Peyer's patch (tissue), 4 donors: ENCODE measurements around the gene BAD. TPM values are rescaled to one million over a fixed set of nuclear protein-coding genes. Genes with fewer than 3 reads are reported as not detected.
A peak's percentile ranks its signal among the peaks of the same experiment; 100 is the strongest.
"Not testable (repeated sequence)": the region's sequence is repeated elsewhere in the genome, so short reads cannot be mapped to it uniquely, and the experiment has no call there.

ENCODE experiments used
- DNase-seq, 3 donors: peaks; one replicate each; pipeline ENCODE4 v3.0.0-alpha.2; 2017 to 2019
- H3K27ac ChIP-seq, 4 donors: fragments of 200-600 bp; sonication (generic); one replicate each; pipeline ENCODE4 v1.5.1; 2016 to 2019
- H3K27me3 ChIP-seq, 2 donors: fragments of 200-600 bp; sonication (generic); one replicate each; pipeline ENCODE4 v1.5.1; 2019
- H3K36me3 ChIP-seq, 3 donors: fragments of 200-600 bp; sonication (generic); one replicate each; pipeline ENCODE4 v1.5.1; 2016 to 2019
- H3K4me1 ChIP-seq, 4 donors: fragments of 200-600 bp; sonication (generic); one replicate each; pipeline ENCODE4 v1.5.1; 2016 to 2019
- H3K4me3 ChIP-seq, 4 donors: fragments of 200-600 bp; sonication (generic); 1 replicate in 3 of 4; 2 replicates in 1 of 4; pipeline ENCODE4 v1.5.1; 2016 to 2019; ENCODE audit warnings: mild to moderate bottlenecking in 1 of 4
- H3K9me3 ChIP-seq, 4 donors: fragments of 200-600 bp; sonication (generic); one replicate each; pipeline ENCODE4 v1.5.1; 2016 to 2019; ENCODE audit warnings: mild to moderate bottlenecking in 1 of 4
- POLR2A ChIP-seq, 2 donors: fragments of 450-650 bp; IDR thresholded peaks; one replicate each; pipeline ENCODE4 v1.5.1; 2017; ENCODE audit warnings: antibody characterized with exemption in 2 of 2, mild to moderate bottlenecking in 2 of 2, moderate library complexity in 2 of 2
- total RNA-seq, 4 donors: library from RNA; depleted of rRNA; stranded (reverse); fragments of >200 nt; gene quantifications; one replicate each; pipeline ENCODE4 v1.1.0, GENCODE V29; 2016
- TF ChIP-seq, protein P1 (sequence below), 6 experiments: fragments of 450-650 bp in 4 of 6; fragments of 200-600 bp in 2 of 6; sonication (generic) in 1 of 6; IDR thresholded peaks; one replicate each; pipeline ENCODE4 v1.5.1; 2017 to 2019; ENCODE audit warnings: antibody characterized with exemption in 6 of 6, mild to moderate bottlenecking in 3 of 6, moderate library complexity in 1 of 6

BAD gene
- total RNA-seq, 4 donors from 2014 or later = 57.4 to 91.8 (median 63.7) TPM

- DNase-seq = no peak
- peak overlapping the region in 1 of 4 donors; percentile 50 for H3K27ac ChIP-seq
These were observed 42.9 kb upstream of the BAD start for GRCh38 chr11:64327375-64327774.

DNA sequence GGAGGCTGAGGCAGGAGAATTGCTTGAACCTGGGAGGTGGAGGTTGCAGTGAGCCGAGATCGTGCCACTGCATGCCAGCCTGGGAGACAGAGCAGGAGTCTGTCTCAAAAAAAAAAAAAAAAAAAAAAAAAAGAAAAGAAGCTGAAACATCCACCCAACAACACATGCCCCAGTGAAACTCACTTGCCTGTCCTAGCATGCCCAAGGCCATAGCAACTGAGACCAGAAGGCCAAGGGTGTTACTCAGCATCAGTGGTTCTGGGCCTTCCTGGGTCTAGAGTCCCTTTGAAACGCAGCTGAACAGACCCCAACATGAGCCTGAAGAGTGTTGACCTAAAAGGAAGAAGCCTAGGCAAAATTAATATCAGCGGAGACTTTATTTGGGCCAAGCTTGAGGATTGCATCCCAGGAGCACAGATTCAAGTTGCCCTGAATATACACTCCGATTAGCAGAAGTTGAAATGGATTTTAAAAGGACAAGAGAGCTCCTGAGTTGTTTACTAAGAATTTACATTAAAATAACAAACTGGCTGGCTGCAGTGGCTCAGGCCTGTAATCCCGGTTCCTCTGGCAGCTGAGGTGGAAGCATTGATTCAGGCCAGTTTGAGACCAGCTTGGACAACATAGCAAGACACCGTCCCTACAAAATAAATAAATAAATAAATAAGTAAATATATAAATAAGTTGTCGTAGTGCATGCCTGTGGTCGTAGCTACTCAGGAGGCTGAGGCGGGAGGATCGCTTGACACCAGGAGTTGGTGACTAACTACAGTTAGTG, 40.4 kb upstream of the BAD start:
- no peak overlapping the region for H3K27ac ChIP-seq
- no peaks in the 10 kb centered on the region for H3K27me3 ChIP-seq
- TF ChIP-seq, protein P1, sequence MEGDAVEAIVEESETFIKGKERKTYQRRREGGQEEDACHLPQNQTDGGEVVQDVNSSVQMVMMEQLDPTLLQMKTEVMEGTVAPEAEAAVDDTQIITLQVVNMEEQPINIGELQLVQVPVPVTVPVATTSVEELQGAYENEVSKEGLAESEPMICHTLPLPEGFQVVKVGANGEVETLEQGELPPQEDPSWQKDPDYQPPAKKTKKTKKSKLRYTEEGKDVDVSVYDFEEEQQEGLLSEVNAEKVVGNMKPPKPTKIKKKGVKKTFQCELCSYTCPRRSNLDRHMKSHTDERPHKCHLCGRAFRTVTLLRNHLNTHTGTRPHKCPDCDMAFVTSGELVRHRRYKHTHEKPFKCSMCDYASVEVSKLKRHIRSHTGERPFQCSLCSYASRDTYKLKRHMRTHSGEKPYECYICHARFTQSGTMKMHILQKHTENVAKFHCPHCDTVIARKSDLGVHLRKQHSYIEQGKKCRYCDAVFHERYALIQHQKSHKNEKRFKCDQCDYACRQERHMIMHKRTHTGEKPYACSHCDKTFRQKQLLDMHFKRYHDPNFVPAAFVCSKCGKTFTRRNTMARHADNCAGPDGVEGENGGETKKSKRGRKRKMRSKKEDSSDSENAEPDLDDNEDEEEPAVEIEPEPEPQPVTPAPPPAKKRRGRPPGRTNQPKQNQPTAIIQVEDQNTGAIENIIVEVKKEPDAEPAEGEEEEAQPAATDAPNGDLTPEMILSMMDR (IDR thresholded peaks at IDR 0.05) = no peak
- no peak for TF ChIP-seq POLR2A (IDR thresholded peaks at IDR 0.05)
- no peaks in the 10 kb centered on the region for H3K9me3 ChIP-seq
- peaks cover 0 to 8% (median 0%) of the 10 kb centered on the region in 3 donors for H3K36me3 ChIP-seq
- H3K4me1 ChIP-seq = peaks cover 0 to 33% (median 1%) of the 10 kb centered on the region in 4 donors
- no peak overlapping the region for H3K4me3 ChIP-seq
- DNase-seq = no peak

More at GRCh38 chr11:64327375-64327774, 42.9 kb upstream of the BAD start:
- H3K36me3 ChIP-seq = no peaks in the 10 kb centered on the region
- no peak for TF ChIP-seq POLR2A (IDR thresholded peaks at IDR 0.05)
- TF ChIP-seq, protein P1 (IDR thresholded peaks at IDR 0.05) = no peak
- H3K9me3 ChIP-seq = no peaks in the 10 kb centered on the region
- H3K27me3 ChIP-seq = no peaks in the 10 kb centered on the region
- peaks cover 8 to 35% (median 13%) of the 10 kb centered on the region in 4 donors for H3K4me1 ChIP-seq
- no peak overlapping the region for H3K4me3 ChIP-seq

GRCh38 chr11:64323984-64324383, 39.5 kb upstream of the BAD start:
- H3K27ac ChIP-seq, DNase-seq, H3K4me3 ChIP-seq, H3K36me3 ChIP-seq, H3K9me3 ChIP-seq, H3K27me3 ChIP-seq: not testable (repeated sequence)
- H3K4me1 ChIP-seq = peaks cover 0 to 33% (median 1%) of the 10 kb centered on the region in 4 donors

DNA sequence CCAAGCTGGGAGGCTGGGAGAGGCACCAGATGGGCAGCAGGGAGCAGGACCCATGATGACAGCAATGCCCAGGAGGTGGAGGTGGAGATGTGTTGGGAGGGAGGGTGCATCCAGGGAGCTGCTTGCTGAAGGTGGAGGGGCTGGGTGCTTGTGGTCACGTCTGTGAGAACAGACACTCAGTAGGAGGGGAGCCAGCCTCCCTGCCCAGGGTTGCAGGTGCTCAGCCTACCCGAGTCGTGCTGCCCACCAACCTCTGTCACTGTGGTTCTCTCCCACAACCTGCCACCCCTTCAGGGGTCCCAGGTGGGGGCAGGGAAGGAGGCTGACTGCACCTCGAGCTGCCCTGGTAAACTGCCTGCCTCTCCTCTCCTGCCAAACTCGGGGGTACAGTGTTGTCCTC, 38.9 kb upstream of the BAD start:
- peaks cover 0 to 36% (median 4%) of the 10 kb centered on the region in 4 donors for H3K4me1 ChIP-seq
- peak overlapping the region in 1 of 4 donors; percentile 9 for H3K27ac ChIP-seq
- DNase-seq = no peak
- no peaks in the 10 kb centered on the region for H3K9me3 ChIP-seq
- H3K27me3 ChIP-seq = no peaks in the 10 kb centered on the region
- H3K36me3 ChIP-seq = peaks cover 0 to 8% (median 0%) of the 10 kb centered on the region in 3 donors
- TF ChIP-seq, protein P1 (IDR thresholded peaks at IDR 0.05) = no peak
- TF ChIP-seq POLR2A (IDR thresholded peaks at IDR 0.05) = no peak
- H3K4me3 ChIP-seq = no peak overlapping the region

GRCh38 chr11:64322925-64323260, 38.4 kb upstream of the BAD start:
- Histone ChIP-seq H3K27ac (peak overlapping the region in 1 of 4 donors; percentile 75), H3K4me1 (peaks cover 0 to 36% (median 4%) of the 10 kb centered on the region in 4 donors), H3K27me3 (no peaks in the 10 kb centered on the region), H3K36me3 (peaks cover 0 to 8% (median 0%) of the 10 kb centered on the region in 3 donors), H3K4me3 (no peak overlapping the region), H3K9me3 (no peaks in the 10 kb centered on the region)
- DNase-seq = no peak
- no peak for TF ChIP-seq POLR2A (IDR thresholded peaks at IDR 0.05)
- TF ChIP-seq, protein P1 (IDR thresholded peaks at IDR 0.05) = no peak

DNA sequence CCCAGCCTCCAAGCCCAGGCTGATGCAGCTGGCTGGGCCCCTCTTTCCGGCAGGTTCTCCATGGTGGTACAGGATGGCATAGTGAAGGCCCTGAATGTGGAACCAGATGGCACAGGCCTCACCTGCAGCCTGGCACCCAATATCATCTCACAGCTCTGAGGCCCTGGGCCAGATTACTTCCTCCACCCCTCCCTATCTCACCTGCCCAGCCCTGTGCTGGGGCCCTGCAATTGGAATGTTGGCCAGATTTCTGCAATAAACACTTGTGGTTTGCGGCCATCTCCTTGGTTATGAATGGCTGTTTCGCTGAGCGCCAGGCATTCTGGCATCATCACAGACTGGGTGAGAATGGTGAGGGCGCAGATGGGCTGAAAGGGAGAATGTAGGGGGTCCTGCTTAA, 37.1 kb upstream of the BAD start:
- Histone ChIP-seq H3K9me3 (no peaks in the 10 kb centered on the region), H3K27ac (peak overlapping the region in 3 of 4 donors; percentile 55 to 96 (median 75)), H3K4me3 (no peak overlapping the region), H3K36me3 (peaks cover 0 to 8% (median 0%) of the 10 kb centered on the region in 3 donors), H3K27me3 (no peaks in the 10 kb centered on the region), H3K4me1 (peaks cover 0 to 42% (median 4%) of the 10 kb centered on the region in 4 donors)
- peak in 2 of 3 donors; percentile 74 to 75 for DNase-seq
- TF ChIP-seq POLR2A (IDR thresholded peaks at IDR 0.05) = peak; percentile 52 to 69
- TF ChIP-seq, protein P1 (IDR thresholded peaks at IDR 0.05) = no peak
